Upper lobe of right lung (tissue), 1 donor: ENCODE measurements around the gene CCM2. TPM values are rescaled to one million over a fixed set of nuclear protein-coding genes. Genes with fewer than 3 reads are reported as not detected.
A peak's percentile ranks its signal among the peaks of the same experiment; 100 is the strongest.

Source experiments
- ATAC-seq: fragments of 200-7000 bp; cut with Tn5 transposase; one replicate; pipeline ENCODE4 v1.9.1; 2020; ENCODE audit warnings: mild to moderate bottlenecking, moderate library complexity
- DNase-seq: peaks from one replicate; pipeline ENCODE4 v3.0.0-alpha.2; 2020
- H3K27ac ChIP-seq: fragments of 200-600 bp; one replicate; pipeline ENCODE4 v1.8.0; 2022
- H3K27me3 ChIP-seq: fragments of 200-600 bp; one replicate; pipeline ENCODE4 v1.8.0; 2022; ENCODE audit warnings: mild to moderate bottlenecking
- H3K36me3 ChIP-seq: fragments of 200-600 bp; one replicate; pipeline ENCODE4 v1.8.0; 2022
- H3K4me1 ChIP-seq: fragments of 200-600 bp; one replicate; pipeline ENCODE4 v1.8.0; 2022
- H3K4me3 ChIP-seq: fragments of 200-600 bp; one replicate; pipeline ENCODE4 v1.8.0; 2022; ENCODE audit warnings: mild to moderate bottlenecking
- H3K9me3 ChIP-seq: fragments of 200-600 bp; one replicate; pipeline ENCODE4 v1.8.0; 2022
- CTCF ChIP-seq: fragments of 200-600 bp; IDR thresholded peaks from one replicate; pipeline ENCODE4 v1.8.0; 2022; ENCODE audit warnings: antibody characterized with exemption
- intact Hi-C: fragments of 100-400 bp; cut with DNase I; formaldehyde crosslinking; loops from one replicate; pipeline ENCODE4 v1.11.0; 2022
- total RNA-seq: library from RNA; stranded (reverse); fragmentation: NEBNext Ultra II Directional; extraction: Animal tissue kit (Norgen Biotek cat#: 25700); gene quantifications from one replicate; pipeline ENCODE4 v1.2.1, GENCODE V29; 2021
- donor health status: DM: no; HTN: yes; CAD: no; lungs with severe emphysema.

The CCM2 gene
- total RNA-seq, 1 donor from 2014 or later: 40.2 TPM

GRCh38 chr7:44967571-44968446 is 32.2 kb upstream of the CCM2 start:
- Histone ChIP-seq H3K36me3 (no peaks in the 10 kb centered on the region), H3K27ac (no peak overlapping the region), H3K27me3 (no peaks in the 10 kb centered on the region), H3K9me3 (no peaks in the 10 kb centered on the region), H3K4me1 (peaks cover 1% of the 10 kb centered on the region), H3K4me3 (no peak overlapping the region)
- peak; percentile 25 for TF ChIP-seq CTCF
- intact Hi-C loops: no loop called here
- ATAC-seq: peak; percentile 6
- DNase-seq: peak; percentile 62

- intact Hi-C loops: no loop called here
- Histone ChIP-seq H3K9me3 (no peaks in the 10 kb centered on the region), H3K36me3 (no peaks in the 10 kb centered on the region), H3K4me3 (no peak overlapping the region), H3K27me3 (no peaks in the 10 kb centered on the region), H3K4me1 (no peaks in the 10 kb centered on the region), H3K27ac (no peak overlapping the region)
- DNase-seq (peak; percentile 42), ATAC-seq (no peak)
- no peak for TF ChIP-seq CTCF
These were observed 30.8 kb upstream of the CCM2 start for GRCh38 chr7:44969049-44969700.

- H3K9me3 ChIP-seq: no peaks in the 10 kb centered on the region
- H3K27ac ChIP-seq: no peak overlapping the region
- no peak for TF ChIP-seq CTCF
- H3K4me3 ChIP-seq: no peak overlapping the region
- ATAC-seq (no peak), DNase-seq (peak; percentile 55)
- intact Hi-C loops: no loop called here
- H3K27me3 ChIP-seq: no peaks in the 10 kb centered on the region
- no peaks in the 10 kb centered on the region for H3K4me1 ChIP-seq
- no peaks in the 10 kb centered on the region for H3K36me3 ChIP-seq
These were observed 30.1 kb upstream of the CCM2 start for GRCh38 chr7:44969701-44970522.

- intact Hi-C loops: no loop called here
- peak; percentile 60 for DNase-seq
- no peak for ATAC-seq
- Histone ChIP-seq H3K27me3 (no peaks in the 10 kb centered on the region), H3K4me3 (no peak overlapping the region), H3K36me3 (no peaks in the 10 kb centered on the region), H3K9me3 (no peaks in the 10 kb centered on the region), H3K27ac (no peak overlapping the region), H3K4me1 (no peaks in the 10 kb centered on the region)
- TF ChIP-seq CTCF: no peak
These were observed 29.4 kb upstream of the CCM2 start for GRCh38 chr7:44970523-44971051.

GRCh38 chr7:44971188-44971901 is 28.7 kb upstream of the CCM2 start:
- no peak for TF ChIP-seq CTCF
- ATAC-seq (no peak), DNase-seq (peak; percentile 57)
- H3K27ac ChIP-seq: no peak overlapping the region
- no peaks in the 10 kb centered on the region for H3K4me1 ChIP-seq
- H3K4me3 ChIP-seq: no peak overlapping the region
- no peaks in the 10 kb centered on the region for H3K27me3 ChIP-seq
- intact Hi-C loops: no loop called here
- H3K36me3 ChIP-seq: no peaks in the 10 kb centered on the region
- H3K9me3 ChIP-seq: no peaks in the 10 kb centered on the region
